GM12878 (cell line): ENCODE measurements around the gene DLD.

Experiments used
- CTCF ChIP-seq, 3 experiments: IDR thresholded peaks in 2 of 3; conservative IDR thresholded peaks in 1 of 3; 2 replicates each; pipeline ENCODE4 v1.5.1; 2011; ENCODE audit warnings: low read depth in 3 of 3, low read length in 3 of 3, mild to moderate bottlenecking in 3 of 3, control low read depth in 2 of 3, moderate library complexity in 2 of 3, inconsistent platforms in 1 of 3, mixed read lengths in 1 of 3; ENCODE audit not compliant: control insufficient read depth in 2 of 3, insufficient read depth in 1 of 3; ENCODE audit errors: extremely low read depth in 1 of 3
- TARDBP ChIP-seq: IDR thresholded peaks from 2 replicates; pipeline ENCODE4 v1.6.1; 2016; ENCODE audit warnings: borderline replicate concordance

DNA sequence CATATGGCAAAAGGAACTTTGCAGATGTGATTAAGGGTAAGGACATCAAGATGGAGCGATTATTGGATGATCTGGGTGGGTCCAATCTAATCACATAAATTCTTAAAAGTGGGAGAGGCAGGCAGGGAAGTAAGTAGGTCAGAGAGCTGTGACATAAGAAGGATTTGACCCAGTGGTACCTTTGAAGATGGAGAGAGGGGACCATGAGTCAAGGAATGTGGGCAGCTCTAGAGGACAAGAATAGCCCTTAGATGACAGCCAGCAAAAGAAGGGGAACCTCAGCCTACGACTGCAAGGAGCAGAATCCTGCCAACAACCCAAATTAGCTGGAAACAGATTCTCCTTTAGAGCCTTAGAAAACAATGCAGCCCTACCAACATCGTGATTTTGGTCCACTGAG, 77.5 kb downstream of the DLD start:
- no peak for TF ChIP-seq CTCF (IDR thresholded peaks at IDR 0.05 in 2 of 3, conservative IDR thresholded peaks at IDR 0.05 in 1 of 3; ENCODE audit: control insufficient read depth in 2 of 3, extremely low read depth in 1 of 3, insufficient read depth in 1 of 3, low read depth in 3 of 3, low read length in 3 of 3)
- no peak for TF ChIP-seq TARDBP
